B cell (primary cell): ENCODE results near the gene AGRP. TPM values are rescaled to one million over a fixed set of nuclear protein-coding genes. Genes with fewer than 3 reads are reported as not detected.
A peak's percentile ranks its signal among the peaks of the same experiment; 100 is the strongest.

Source experiments
- ATAC-seq: fragments of 200-7000 bp; cut with Tn5 transposase; one replicate; pipeline ENCODE4 v1.10.0; 2021; ENCODE audit warnings: low read depth, mild to moderate bottlenecking, moderate number of reproducible peaks, moderate library complexity
- CTCF ChIA-PET: fragments of 350-600 bp; sonication (Branson Sonifier 250); formaldehyde crosslinking; loops from one replicate; lab custom pipeline; 2021; ENCODE audit warnings: antibody characterized with exemption, inconsistent platforms; lab: Charles Lee
- POLR2A ChIA-PET: fragments of 350-600 bp; sonication (Branson Sonifier 250); formaldehyde crosslinking; loops from one replicate; lab custom pipeline; 2021; ENCODE audit warnings: antibody characterized with exemption; lab: Charles Lee
- DNase-seq: peaks from one replicate; pipeline ENCODE4 v3.0.0; 2013
- H2AFZ ChIP-seq: 2 replicates; pipeline ENCODE4 v1.6.1; 2012; ENCODE audit warnings: mild to moderate bottlenecking, low read depth, low read length; ENCODE audit not compliant: insufficient read depth, poor library complexity, severe bottlenecking
- H3K27ac ChIP-seq, 2 donors: 1 replicate in 1 of 2; 2 replicates in 1 of 2; pipeline ENCODE4 v1.5.1; 2012 to 2013; ENCODE audit warnings: low read length in 2 of 2, mild to moderate bottlenecking in 2 of 2, moderate library complexity in 1 of 2
- H3K27me3 ChIP-seq, 4 experiments: fragments of 200-600 bp in 1 of 4; sonication (generic) in 1 of 4; replicated peaks in 1 of 4; 1 replicate in 2 of 4; 2 replicates in 2 of 4; pipeline versions ENCODE4 v1.6.1 to v1.7.0; 2013 to 2016; ENCODE audit warnings: low read length in 3 of 4, mild to moderate bottlenecking in 2 of 4, mixed read lengths in 1 of 4, moderate library complexity in 1 of 4; ENCODE audit not compliant: insufficient read depth in 4 of 4, control insufficient read depth in 3 of 4; ENCODE audit errors: control extremely low read depth in 1 of 4
- H3K36me3 ChIP-seq, 2 experiments: replicated peaks in 1 of 2; 1 replicate in 1 of 2; 2 replicates in 1 of 2; pipeline versions ENCODE4 v1.6.1 to v1.7.1; 2013; ENCODE audit warnings: low read length in 1 of 2; ENCODE audit not compliant: insufficient read depth in 2 of 2, control insufficient read depth in 1 of 2; ENCODE audit errors: control extremely low read depth in 1 of 2, extremely low read depth in 1 of 2
- H3K4me1 ChIP-seq, 2 donors: fragments of 200-600 bp in 1 of 2; sonication (generic) in 1 of 2; 1 replicate in 1 of 2; 2 replicates in 1 of 2; pipeline versions ENCODE4 v1.5.1 to v1.6.1; 2013 to 2017; ENCODE audit warnings: low read length in 2 of 2; ENCODE audit not compliant: control insufficient read depth in 2 of 2, insufficient read depth in 2 of 2
- H3K4me2 ChIP-seq: replicated peaks from 2 replicates; pipeline ENCODE3; 2012; ENCODE audit warnings: mild to moderate bottlenecking, low read depth, low read length; ENCODE audit not compliant: poor library complexity, severe bottlenecking
- H3K4me3 ChIP-seq, 5 experiments: fragments of 200-600 bp in 1 of 5; sonication (generic) in 1 of 5; 1 replicate in 3 of 5; 2 replicates in 2 of 5; pipeline versions ENCODE4 v1.5.1 to v1.7.0; 2011 to 2016; ENCODE audit warnings: low read length in 4 of 5, mild to moderate bottlenecking in 4 of 5, low read depth in 2 of 5, control low read depth in 1 of 5, moderate library complexity in 1 of 5; ENCODE audit not compliant: insufficient read depth in 1 of 5; ENCODE audit errors: control extremely low read depth in 1 of 5, extremely low read depth in 1 of 5
- H3K79me2 ChIP-seq: fragments of 200-600 bp; sonication (generic); one replicate; pipeline ENCODE4 v1.6.0; 2016; ENCODE audit warnings: low read length; ENCODE audit not compliant: control insufficient read depth, insufficient read depth
- H3K9ac ChIP-seq: fragments of 200-600 bp; sonication (generic); 2 replicates; pipeline ENCODE4 v1.6.1; 2017; ENCODE audit warnings: mild to moderate bottlenecking, low read length, moderate library complexity
- H3K9me3 ChIP-seq, 3 donors: one replicate each; pipeline versions ENCODE4 v1.6.1 to v1.7.1; 2013; ENCODE audit warnings: low read length in 2 of 3; ENCODE audit not compliant: control insufficient read depth in 2 of 3, insufficient read depth in 1 of 3; ENCODE audit errors: control extremely low read depth in 1 of 3
- H4K20me1 ChIP-seq: 2 replicates; pipeline ENCODE4 v1.6.0; 2012; ENCODE audit warnings: mild to moderate bottlenecking, low read length; ENCODE audit not compliant: insufficient read depth, control insufficient read depth, poor library complexity, severe bottlenecking
- H3K27ac Mint-ChIP-seq: one replicate; pipeline ENCODE4 v1.8.0; 2021; ENCODE audit warnings: mixed read lengths
- H3K27me3 Mint-ChIP-seq: one replicate; pipeline ENCODE4 v1.8.0; 2021; ENCODE audit warnings: mixed read lengths
- H3K4me1 Mint-ChIP-seq: one replicate; pipeline ENCODE4 v1.8.0; 2021; ENCODE audit warnings: mixed read lengths
- H3K4me3 Mint-ChIP-seq: one replicate; pipeline ENCODE4 v1.8.0; 2021; ENCODE audit warnings: mixed read lengths
- H3K9me3 Mint-ChIP-seq: one replicate; pipeline ENCODE4 v1.8.0; 2022; ENCODE audit warnings: mixed read lengths; ENCODE audit not compliant: insufficient read depth
- EZH2 ChIP-seq: IDR thresholded peaks from 2 replicates; pipeline ENCODE4 v1.6.1; 2012; ENCODE audit warnings: borderline replicate concordance, low read depth, mild to moderate bottlenecking, moderate library complexity, low read length; ENCODE audit not compliant: insufficient read depth, poor library complexity, severe bottlenecking
- WGBS: methylation state at CpG from one replicate; pipeline ENCODE4 v1.1.5; 2013; ENCODE audit warnings: missing lambda C conversion rate; ENCODE audit not compliant: insufficient coverage; 5-methylcytosine and 5-hydroxymethylcytosine counted together
- intact Hi-C: fragments of 100-400 bp; cut with micrococcal nuclease; formaldehyde crosslinking; loops from one replicate; pipeline ENCODE4 v1.10.0; 2022
- polyA plus RNA-seq: library from polyadenylated mRNA; depleted of rRNA; stranded (reverse); fragments of >200 nt; gene quantifications from 2 replicates; pipeline ENCODE4 v1.2.3, GENCODE V29; 2012
- total RNA-seq, 2 donors: library from RNA; stranded (reverse); fragments of 120-200 nt in 1 of 2; gene quantifications; 1 replicate in 1 of 2; 2 replicates in 1 of 2; pipeline versions ENCODE4 v1.2.3 to v1.2.4, GENCODE V29; 2013 to 2022
- TF ChIP-seq, protein P1 (sequence below): fragments of 200-600 bp; IDR thresholded peaks from one replicate; pipeline ENCODE4 v1.8.0; 2022; ENCODE audit warnings: antibody characterized with exemption, mild to moderate bottlenecking

Gene AGRP
- total and polyA plus RNA-seq, 2 donors (not counting 1 experiment from before 2014, with no cell fraction given), result not detected

DNA sequence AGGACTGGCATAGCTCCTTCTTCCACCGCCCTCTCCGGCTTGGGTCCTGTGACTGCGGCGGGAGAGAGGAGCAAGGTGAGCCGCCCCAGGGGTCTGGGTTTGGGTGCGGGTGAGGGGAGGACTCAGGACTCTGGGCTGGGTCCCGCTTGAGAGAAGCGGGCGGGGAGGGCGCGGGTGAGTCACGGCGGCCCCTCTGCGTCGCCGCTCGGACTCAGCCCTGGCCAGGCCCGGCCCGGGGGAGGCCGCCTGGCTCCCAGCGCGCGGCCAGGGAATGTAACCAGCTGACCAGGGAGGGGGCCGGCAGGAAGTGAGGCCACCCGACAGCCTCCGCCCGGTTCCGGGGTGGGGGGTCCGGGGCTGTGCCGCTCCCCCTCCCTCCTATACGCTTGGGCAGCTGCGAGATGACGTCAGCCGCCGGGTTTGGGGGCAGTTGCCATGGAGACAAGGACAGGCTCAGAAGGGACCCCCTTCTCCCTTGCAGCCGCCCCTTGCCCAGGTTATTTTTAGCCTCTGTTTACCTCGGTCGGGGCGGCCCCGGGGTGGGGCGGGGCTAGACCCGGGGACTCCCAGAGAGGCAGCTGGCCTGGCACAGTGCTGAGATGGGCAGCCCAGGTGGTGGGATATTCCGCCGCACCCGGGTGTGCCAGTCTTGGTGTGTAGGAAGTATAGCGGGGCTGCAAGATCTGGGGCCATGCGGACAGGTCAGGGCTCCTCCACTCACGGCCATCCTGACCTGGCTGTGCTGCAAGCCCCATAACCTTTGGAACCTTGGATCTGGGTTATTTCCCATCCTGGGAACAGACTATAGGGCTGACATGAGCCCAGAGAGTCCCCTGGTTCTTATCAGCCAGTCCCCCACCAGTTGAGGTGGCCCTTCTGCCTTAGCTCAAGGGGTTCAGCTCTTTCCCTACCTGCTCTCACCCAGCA lies 46.9 kb upstream of the AGRP start:
- Histone ChIP-seq H3K79me2 (peaks cover 70% of the 10 kb centered on the region), H3K9me3 (no peaks in the 10 kb centered on the region), H3K4me2 (peak overlapping the region; percentile 96), H2AFZ (peak overlapping the region; percentile 45), H3K4me1 (peaks cover 38 to 70% of the 10 kb centered on the region in 2 donors), H3K27me3 (no peaks in the 10 kb centered on the region), H3K27ac (peak overlapping the region; percentile 96 to 100), H3K36me3 (peaks cover 0 to 10% of the 10 kb centered on the region in 2 experiments), H3K4me3 (peak overlapping the region; percentile 65 to 92 (median 85)), H4K20me1 (peaks cover 24% of the 10 kb centered on the region), H3K9ac (peak overlapping the region; percentile 89)
- Mint-ChIP-seq H3K4me1 (peaks cover 63% of the 10 kb centered on the region), H3K27ac (peak overlapping the region; percentile 98), H3K4me3 (peak overlapping the region; percentile 95), H3K9me3 (no peaks in the 10 kb centered on the region), H3K27me3 (no peaks in the 10 kb centered on the region)
- DNase-seq (peak; percentile 94), ATAC-seq (peak; percentile 59)
- intact Hi-C loops, result loop anchor here (1.0 to 2.0 kb wide), 5 partner anchors 9 to 130 kb away; partner anchors contain the start of genes ACD, ATP6V0D1, CTCF and PARD6A
- ChIA-PET CTCF (interaction anchor here (0.9 to 12.8 kb wide), 9 partner anchors 10 to 115 kb away, joined by 3 to 178 read pairs (median 12); partner anchors contain the start of genes ATP6V0D1, CARMIL2 and CTCF), POLR2A (interaction anchor here (0.6 to 10.2 kb wide), 18 partner anchors 9 to 590 kb away, joined by 3 to 83 read pairs (median 6); partner anchors contain the start of genes ACD, ATP6V0D1, CARMIL2 and CTCF)
- under 1% methylated on average over 44 of the region's 48 CpGs for WGBS
- no peak for TF ChIP-seq EZH2
- TF ChIP-seq, protein P1, sequence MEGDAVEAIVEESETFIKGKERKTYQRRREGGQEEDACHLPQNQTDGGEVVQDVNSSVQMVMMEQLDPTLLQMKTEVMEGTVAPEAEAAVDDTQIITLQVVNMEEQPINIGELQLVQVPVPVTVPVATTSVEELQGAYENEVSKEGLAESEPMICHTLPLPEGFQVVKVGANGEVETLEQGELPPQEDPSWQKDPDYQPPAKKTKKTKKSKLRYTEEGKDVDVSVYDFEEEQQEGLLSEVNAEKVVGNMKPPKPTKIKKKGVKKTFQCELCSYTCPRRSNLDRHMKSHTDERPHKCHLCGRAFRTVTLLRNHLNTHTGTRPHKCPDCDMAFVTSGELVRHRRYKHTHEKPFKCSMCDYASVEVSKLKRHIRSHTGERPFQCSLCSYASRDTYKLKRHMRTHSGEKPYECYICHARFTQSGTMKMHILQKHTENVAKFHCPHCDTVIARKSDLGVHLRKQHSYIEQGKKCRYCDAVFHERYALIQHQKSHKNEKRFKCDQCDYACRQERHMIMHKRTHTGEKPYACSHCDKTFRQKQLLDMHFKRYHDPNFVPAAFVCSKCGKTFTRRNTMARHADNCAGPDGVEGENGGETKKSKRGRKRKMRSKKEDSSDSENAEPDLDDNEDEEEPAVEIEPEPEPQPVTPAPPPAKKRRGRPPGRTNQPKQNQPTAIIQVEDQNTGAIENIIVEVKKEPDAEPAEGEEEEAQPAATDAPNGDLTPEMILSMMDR, result no peak
